HepG2 (cell line): Measurements from ENCODE around the gene FAP. TPM values are rescaled to one million over a fixed set of nuclear protein-coding genes. Genes with fewer than 3 reads are reported as not detected.
A peak's percentile ranks its signal among the peaks of the same experiment; 100 is the strongest.

ENCODE experiments used
- HNF1A ChIP-seq, 2 experiments: sonication (generic) in 1 of 2; formaldehyde crosslinking in 1 of 2; IDR thresholded peaks; 2 replicates each; pipeline versions ENCODE4 v1.4.0 to v1.6.1; 2016 to 2020; ENCODE audit warnings: borderline replicate concordance in 1 of 2, low read depth in 1 of 2, mild to moderate bottlenecking in 1 of 2, missing genetic modification reagents in 1 of 2
- SMC3 ChIP-seq: IDR thresholded peaks from 2 replicates; pipeline ENCODE4 v1.6.1; 2011; ENCODE audit warnings: low read length, improper control_type of control experiment
- ZBTB37 ChIP-seq: sonication (generic); formaldehyde crosslinking; IDR thresholded peaks from 2 replicates; pipeline ENCODE4 v1.4.0; 2020; ENCODE audit warnings: mild to moderate bottlenecking, missing genetic modification reagents
- ZNF101 ChIP-seq: sonication (generic); formaldehyde crosslinking; IDR thresholded peaks from 2 replicates; pipeline ENCODE4 v1.4.0; 2020; ENCODE audit warnings: mild to moderate bottlenecking, low read depth, missing genetic modification reagents, borderline replicate concordance
- polyA plus RNA-seq, 8 experiments: library from polyadenylated mRNA; depleted of rRNA in 3 of 8; stranded (reverse) in 7 of 8; unstranded in 1 of 8; fragments of >200 nt; fragmentation: Illumina TruSeq in 4 of 8; extraction: Trizol in 4 of 8; gene quantifications; 2 replicates each; pipeline versions ENCODE4 v1.2.1 to v1.2.3, GENCODE V29; 2011 to 2016; ENCODE audit warnings: low read depth in 4 of 8, missing spikeins in 1 of 8, mixed read lengths in 1 of 8; ENCODE audit not compliant: insufficient read depth in 1 of 8
- total RNA-seq, 5 experiments: library from RNA; depleted of rRNA; stranded (reverse); fragments of >200 nt; fragmentation: Illumina TruSeq; extraction: Trizol; gene quantifications; 2 replicates each; pipeline ENCODE4 v1.2.3, GENCODE V29; 2016; ENCODE audit warnings: low read depth in 1 of 5

FAP gene
- total and polyA plus RNA-seq, 2 of the 13 experiments (the other 11 are each of a cell fraction or from before 2014, with no cell fraction given) = not detected

- no peak for TF ChIP-seq HNF1A (IDR thresholded peaks at IDR 0.05; ENCODE audit: low read depth)
- no peak for TF ChIP-seq HNF1A (CRISPR knock-in tag; IDR thresholded peaks at IDR 0.05; ENCODE audit: borderline replicate concordance)
- no peak for TF ChIP-seq ZBTB37 (CRISPR knock-in tag)
- no peak for TF ChIP-seq ZNF101 (CRISPR knock-in tag)
- TF ChIP-seq SMC3 = peak; percentile 91
Observed at GRCh38 chr2:162123806-162124758, 119.2 kb downstream of the FAP start (continued).

Other genes with a start within 250 kb of the FAP start
- 57.2 and 109 TPM in 2 replicates for gene DPP4, start 169.2 kb downstream of the FAP start, total RNA-seq (2016; rRNA removed; fragmentation: Illumina TruSeq; extraction: Trizol)
- gene DPP4, start 169.2 kb downstream of the FAP start, polyA plus RNA-seq (2011; rRNA removed) = 37.7 and 39.4 TPM in 2 replicates
- gene GCG, start 91.2 kb downstream of the FAP start, total RNA-seq (2016; rRNA removed; fragmentation: Illumina TruSeq; extraction: Trizol) = not detected in 2 replicates
- not detected in 2 replicates for gene GCG, start 91.2 kb downstream of the FAP start, polyA plus RNA-seq (2011; rRNA removed)
- 11.5 and 15.0 TPM in 2 replicates for gene IFIH1, start 75.2 kb upstream of the FAP start, total RNA-seq (2016; rRNA removed; fragmentation: Illumina TruSeq; extraction: Trizol)
- gene IFIH1, start 75.2 kb upstream of the FAP start, polyA plus RNA-seq (2011; rRNA removed) = 1.5 and 1.7 TPM in 2 replicates
- 48.3 and 69.6 TPM in 2 replicates for gene GCA, start 100.7 kb upstream of the FAP start, total RNA-seq (2016; rRNA removed; fragmentation: Illumina TruSeq; extraction: Trizol)
- gene GCA, start 100.7 kb upstream of the FAP start, polyA plus RNA-seq (2011; rRNA removed) = 37.5 and 42.0 TPM in 2 replicates